Mucosa of rectum (tissue), 2 donors: ENCODE measurements around the gene GHRL.

Source experiments
- H3K27ac ChIP-seq, 2 donors: one replicate each; pipeline ENCODE4 v1.7.0; 2013; ENCODE audit warnings: inconsistent platforms in 2 of 2, low read depth in 2 of 2, low read length in 2 of 2
- H3K27me3 ChIP-seq, 2 donors: one replicate each; pipeline ENCODE4 v1.7.0; 2013; ENCODE audit warnings: low read length in 2 of 2; ENCODE audit not compliant: control insufficient read depth in 2 of 2, insufficient read depth in 2 of 2
- H3K36me3 ChIP-seq, 2 donors: one replicate each; pipeline ENCODE4 v1.7.0; 2013; ENCODE audit warnings: low read length in 2 of 2; ENCODE audit not compliant: control insufficient read depth in 2 of 2, insufficient read depth in 2 of 2
- H3K4me1 ChIP-seq, 2 donors: one replicate each; pipeline ENCODE4 v1.7.0; 2013; ENCODE audit warnings: low read length in 2 of 2, mild to moderate bottlenecking in 1 of 2; ENCODE audit not compliant: control insufficient read depth in 2 of 2, insufficient read depth in 2 of 2
- H3K4me3 ChIP-seq, 2 donors: one replicate each; pipeline ENCODE4 v1.7.0; 2013; ENCODE audit warnings: low read length in 2 of 2
- H3K9ac ChIP-seq, 2 donors: one replicate each; pipeline ENCODE4 v1.7.0; 2013; ENCODE audit warnings: low read length in 2 of 2, low read depth in 1 of 2, mild to moderate bottlenecking in 1 of 2
- H3K9me3 ChIP-seq, 2 donors: one replicate each; pipeline ENCODE4 v1.7.0; 2013; ENCODE audit warnings: low read length in 2 of 2; ENCODE audit not compliant: control insufficient read depth in 2 of 2
- donor health status: healthy.
- donor health status: Normal muscosa, but diverticular disease.

The GHRL gene, protein sequence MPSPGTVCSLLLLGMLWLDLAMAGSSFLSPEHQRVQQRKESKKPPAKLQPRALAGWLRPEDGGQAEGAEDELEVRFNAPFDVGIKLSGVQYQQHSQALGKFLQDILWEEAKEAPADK

DNA sequence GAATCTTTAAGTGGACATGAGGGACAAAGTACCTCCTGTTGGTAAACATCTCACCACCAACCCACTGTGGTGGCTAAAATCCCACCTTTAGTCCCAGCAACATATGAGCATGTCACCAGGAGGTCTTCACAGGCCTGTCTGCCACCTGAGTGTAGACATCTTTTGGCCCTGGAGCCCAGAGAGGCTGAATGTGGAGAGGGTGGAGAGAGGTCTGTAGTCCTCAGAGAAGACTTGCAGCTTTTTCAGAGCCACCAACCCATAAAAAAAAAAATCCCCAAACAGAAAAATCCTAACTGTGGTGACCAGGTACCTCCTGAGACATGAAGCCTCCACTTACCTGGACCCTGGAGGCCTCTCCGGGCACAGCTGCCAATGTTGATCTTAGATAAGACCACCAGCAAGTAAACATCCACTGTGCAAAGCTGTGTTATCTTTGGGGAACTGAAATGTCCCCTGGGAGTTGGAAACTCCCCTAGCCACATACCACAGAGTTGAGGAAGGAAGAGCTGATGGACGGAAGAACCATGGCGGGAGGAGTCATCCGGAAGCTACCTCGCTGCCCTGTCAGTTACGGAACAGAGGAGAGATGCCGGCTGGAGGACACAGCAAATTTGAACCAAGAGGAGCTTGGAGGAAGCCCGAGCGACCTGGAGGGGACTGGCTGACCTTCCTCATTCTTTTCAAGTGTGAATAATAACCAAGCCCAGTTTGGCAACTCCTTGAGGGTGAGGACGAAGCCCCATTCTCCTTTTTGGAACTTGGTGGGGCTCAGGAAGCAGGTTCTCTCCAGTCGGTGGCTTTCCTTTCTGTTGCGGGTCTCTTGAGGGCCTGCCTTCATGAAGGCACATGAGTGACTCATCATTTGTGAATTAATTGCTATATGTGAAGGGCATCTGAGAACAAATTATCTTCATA lies at the start of gene GHRL:
TSS of gene GHRL (minus strand) at position 443 of the 915 bp plus-strand sequence. CDS start 2,767 bp downstream, outside the sequence.
- no peak within 1 kb of the TSS for H3K27ac ChIP-seq
- no peaks in the 10 kb centered on the region for H3K9me3 ChIP-seq
- H3K4me1 ChIP-seq, result peaks cover 0 to 2% of the 10 kb centered on the region in 2 donors
- peaks cover 12 to 21% of the 10 kb centered on the region in 2 donors for H3K36me3 ChIP-seq
- no peaks in the 10 kb centered on the region for H3K27me3 ChIP-seq
- no peak within 1 kb of the TSS for H3K9ac ChIP-seq
- no peak within 1 kb of the TSS for H3K4me3 ChIP-seq

- H3K36me3 ChIP-seq, result no peaks in the 10 kb centered on the region
- no peak overlapping the region for H3K4me3 ChIP-seq
- no peaks in the 10 kb centered on the region for H3K4me1 ChIP-seq
- H3K27me3 ChIP-seq, result no peaks in the 10 kb centered on the region
- no peak overlapping the region for H3K27ac ChIP-seq
- no peaks in the 10 kb centered on the region for H3K9me3 ChIP-seq
- no peak overlapping the region for H3K9ac ChIP-seq
Observed at GRCh38 chr3:10341901-10342398, 49.2 kb upstream of the GHRL start.

- Histone ChIP-seq H3K9me3 (no peaks in the 10 kb centered on the region), H3K27ac (no peak overlapping the region), H3K9ac (no peak overlapping the region), H3K27me3 (no peaks in the 10 kb centered on the region), H3K36me3 (no peaks in the 10 kb centered on the region), H3K4me1 (no peaks in the 10 kb centered on the region), H3K4me3 (no peak overlapping the region)
Observed at GRCh38 chr3:10340476-10340875, 47.7 kb upstream of the GHRL start.

DNA sequence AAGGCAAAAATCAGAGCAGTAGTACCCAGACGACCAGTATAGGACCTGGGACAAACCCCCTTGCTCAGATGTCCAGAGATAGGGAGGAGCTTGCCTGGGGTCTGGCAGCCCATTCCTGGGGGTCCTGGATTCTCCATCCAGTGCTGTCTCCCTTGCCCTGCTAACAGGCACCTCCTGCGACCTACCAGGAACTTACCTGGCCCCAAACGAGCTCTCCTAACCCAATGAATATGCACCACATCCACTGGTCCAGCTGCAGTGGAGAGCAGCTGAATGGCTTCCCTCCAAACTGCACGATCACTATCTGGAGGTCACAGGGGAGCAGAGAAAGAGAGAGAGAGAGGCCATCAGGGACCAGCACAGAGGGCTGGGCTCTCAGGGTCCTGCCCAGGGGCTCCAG lies 47.3 kb upstream of the GHRL start:
- H3K36me3 ChIP-seq, result no peaks in the 10 kb centered on the region
- no peak overlapping the region for H3K27ac ChIP-seq
- no peak overlapping the region for H3K9ac ChIP-seq
- no peaks in the 10 kb centered on the region for H3K27me3 ChIP-seq
- H3K9me3 ChIP-seq, result no peaks in the 10 kb centered on the region
- H3K4me3 ChIP-seq, result no peak overlapping the region
- H3K4me1 ChIP-seq, result no peaks in the 10 kb centered on the region

GRCh38 chr3:10339376-10339955 lies 46.7 kb upstream of the GHRL start:
- Histone ChIP-seq H3K27me3 (no peaks in the 10 kb centered on the region), H3K9me3 (no peaks in the 10 kb centered on the region), H3K27ac (no peak overlapping the region), H3K4me3 (no peak overlapping the region), H3K9ac (no peak overlapping the region), H3K4me1 (no peaks in the 10 kb centered on the region), H3K36me3 (no peaks in the 10 kb centered on the region)

GRCh38 chr3:10338591-10339353 lies 46.0 kb upstream of the GHRL start:
- H3K27me3 ChIP-seq, result no peaks in the 10 kb centered on the region
- no peaks in the 10 kb centered on the region for H3K4me1 ChIP-seq
- no peaks in the 10 kb centered on the region for H3K36me3 ChIP-seq
- no peak overlapping the region for H3K4me3 ChIP-seq
- H3K9ac ChIP-seq, result no peak overlapping the region
- no peaks in the 10 kb centered on the region for H3K9me3 ChIP-seq
- no peak overlapping the region for H3K27ac ChIP-seq

- H3K4me1 ChIP-seq, result no peaks in the 10 kb centered on the region
- no peaks in the 10 kb centered on the region for H3K36me3 ChIP-seq
- H3K27me3 ChIP-seq, result no peaks in the 10 kb centered on the region
- no peak overlapping the region for H3K4me3 ChIP-seq
- H3K27ac ChIP-seq, result no peak overlapping the region
- no peaks in the 10 kb centered on the region for H3K9me3 ChIP-seq
- no peak overlapping the region for H3K9ac ChIP-seq
Observed at GRCh38 chr3:10338164-10338470, 45.4 kb upstream of the GHRL start.

GRCh38 chr3:10337323-10338163 lies 44.8 kb upstream of the GHRL start:
- no peaks in the 10 kb centered on the region for H3K4me1 ChIP-seq
- H3K9me3 ChIP-seq, result no peaks in the 10 kb centered on the region
- H3K27ac ChIP-seq, result no peak overlapping the region
- H3K27me3 ChIP-seq, result no peaks in the 10 kb centered on the region
- no peaks in the 10 kb centered on the region for H3K36me3 ChIP-seq
- H3K4me3 ChIP-seq, result no peak overlapping the region
- no peak overlapping the region for H3K9ac ChIP-seq

DNA sequence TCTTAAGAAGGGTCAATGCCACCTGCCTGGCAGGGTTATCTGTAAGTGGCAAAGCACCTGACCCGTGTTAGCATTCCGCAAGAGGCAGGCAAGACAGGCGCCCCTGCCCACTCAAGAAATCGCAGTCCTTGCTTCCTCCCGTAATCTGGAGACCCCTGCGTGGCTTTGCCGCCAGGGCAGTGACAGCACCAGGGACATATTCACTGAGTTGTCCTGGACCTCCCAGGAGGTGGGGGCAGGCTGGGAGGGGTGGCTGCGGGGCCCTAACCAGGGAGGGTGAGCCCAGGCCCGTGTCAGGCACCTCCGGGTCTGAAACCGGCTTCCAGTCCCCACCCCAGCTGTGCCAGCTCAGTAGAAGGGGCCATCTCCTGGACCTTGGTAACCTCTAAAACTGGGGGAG lies 44.0 kb upstream of the GHRL start:
- Histone ChIP-seq H3K9me3 (no peaks in the 10 kb centered on the region), H3K27me3 (peaks cover 0 to 2% of the 10 kb centered on the region in 2 donors), H3K9ac (no peak overlapping the region), H3K4me1 (no peaks in the 10 kb centered on the region), H3K4me3 (no peak overlapping the region), H3K27ac (no peak overlapping the region), H3K36me3 (no peaks in the 10 kb centered on the region)
